Ovary (tissue), 9 donors: Measurements from ENCODE around the gene HDAC11. TPM values are rescaled to one million over a fixed set of nuclear protein-coding genes. Genes with fewer than 3 reads are reported as not detected.

Source experiments
- DNase-seq, 5 donors: peaks; one replicate each; pipeline ENCODE4 v3.0.0-alpha.2; 2019 to 2020
- H3K27ac ChIP-seq, 2 donors: fragments of 200-600 bp; one replicate each; pipeline versions ENCODE4 v1.5.1 to v1.8.0; 2019 to 2022
- H3K27me3 ChIP-seq: fragments of 200-600 bp; one replicate; pipeline ENCODE4 v1.8.0; 2022
- H3K36me3 ChIP-seq: fragments of 200-600 bp; sonication (generic); one replicate; pipeline ENCODE4 v1.5.1; 2019
- H3K4me1 ChIP-seq: one replicate; pipeline ENCODE4 v1.8.1; 2013; ENCODE audit warnings: mild to moderate bottlenecking, moderate library complexity; ENCODE audit not compliant: insufficient read depth
- H3K4me3 ChIP-seq: fragments of 200-600 bp; sonication (generic); one replicate; pipeline ENCODE4 v1.5.1; 2017
- H3K9me3 ChIP-seq, 2 donors: fragments of 200-600 bp in 1 of 2; sonication (generic) in 1 of 2; one replicate each; pipeline versions ENCODE4 v1.5.1 to v1.8.1; 2013 to 2019; ENCODE audit warnings: mild to moderate bottlenecking in 1 of 2, moderate library complexity in 1 of 2
- EP300 ChIP-seq: sonication (generic); formaldehyde crosslinking; IDR thresholded peaks from one replicate; pipeline ENCODE4 v1.6.1; 2017; ENCODE audit warnings: antibody characterized with exemption
- POLR2A ChIP-seq: fragments of 450-650 bp; IDR thresholded peaks from one replicate; pipeline ENCODE4 v1.6.1; 2017; ENCODE audit warnings: antibody characterized with exemption, mild to moderate bottlenecking, moderate library complexity
- WGBS, 3 donors: extraction: QIAGEN DNeasy Blood & Tissue Kit in 1 of 3; methylation state at CpG; one replicate each; pipeline versions ENCODE4 v1.1.5 to v1.1.7; 2013 to 2017; 5-methylcytosine and 5-hydroxymethylcytosine counted together
- intact Hi-C, 4 donors: fragments of 100-400 bp; cut with DNase I; formaldehyde crosslinking; loops; one replicate each; pipeline versions ENCODE4 v1.11.0 to v1.15.1; 2022 to 2023
- polyA plus RNA-seq, 2 donors: library from polyadenylated mRNA; stranded (reverse); fragments of 200-250 nt in 1 of 2; fragments of 350-450 nt in 1 of 2; fragmentation: Illumina TruSeq in 1 of 2; extraction: RNeasy Lipid Tissue Mini Kit (QIAGEN cat#74804) in 1 of 2; gene quantifications; one replicate each; pipeline ENCODE4 v1.2.3, GENCODE V29; 2013 to 2014
- total RNA-seq, 7 donors: library from RNA; depleted of rRNA in 2 of 7; stranded (reverse); fragments of >200 nt in 2 of 7; fragmentation: NEBNext Ultra II Directional in 3 of 7; extraction: Animal tissue kit (Norgen Biotek cat#: 25700) in 3 of 7; gene quantifications; one replicate each; pipeline versions ENCODE4 v1.1.0 to v1.2.4, GENCODE V29; 2016 to 2023
- TF ChIP-seq, protein P1 (sequence below), 3 donors: fragments of 450-650 bp in 2 of 3; fragments of 200-600 bp in 1 of 3; IDR thresholded peaks; one replicate each; pipeline versions ENCODE4 v1.5.1 to v1.8.0; 2016 to 2022; ENCODE audit warnings: antibody characterized with exemption in 3 of 3, mild to moderate bottlenecking in 1 of 3
- donor health status: DM: no; HTN: no; CAD: no; lungs with moderate emphysema.
- donor health status: DM: no; HTN: no; CAD: no.
- donor health status: Bipolar disorder and iron deficiency.
- donor health status: DM: yes; HTN: yes; CAD: no.
- donor health status: DM: no; HTN: no; CAD: no.
- donor health status: DM: yes; HTN: yes; CAD: no.

The HDAC11 gene
- total and polyA plus RNA-seq, 9 donors: 6.4 to 27.1 (median 19.6) TPM

- H3K27ac ChIP-seq: no peak overlapping the region
- no peaks in the 10 kb centered on the region for H3K9me3 ChIP-seq
- no peaks in the 10 kb centered on the region for H3K36me3 ChIP-seq
- no peak for TF ChIP-seq EP300
- TF ChIP-seq, protein P1, sequence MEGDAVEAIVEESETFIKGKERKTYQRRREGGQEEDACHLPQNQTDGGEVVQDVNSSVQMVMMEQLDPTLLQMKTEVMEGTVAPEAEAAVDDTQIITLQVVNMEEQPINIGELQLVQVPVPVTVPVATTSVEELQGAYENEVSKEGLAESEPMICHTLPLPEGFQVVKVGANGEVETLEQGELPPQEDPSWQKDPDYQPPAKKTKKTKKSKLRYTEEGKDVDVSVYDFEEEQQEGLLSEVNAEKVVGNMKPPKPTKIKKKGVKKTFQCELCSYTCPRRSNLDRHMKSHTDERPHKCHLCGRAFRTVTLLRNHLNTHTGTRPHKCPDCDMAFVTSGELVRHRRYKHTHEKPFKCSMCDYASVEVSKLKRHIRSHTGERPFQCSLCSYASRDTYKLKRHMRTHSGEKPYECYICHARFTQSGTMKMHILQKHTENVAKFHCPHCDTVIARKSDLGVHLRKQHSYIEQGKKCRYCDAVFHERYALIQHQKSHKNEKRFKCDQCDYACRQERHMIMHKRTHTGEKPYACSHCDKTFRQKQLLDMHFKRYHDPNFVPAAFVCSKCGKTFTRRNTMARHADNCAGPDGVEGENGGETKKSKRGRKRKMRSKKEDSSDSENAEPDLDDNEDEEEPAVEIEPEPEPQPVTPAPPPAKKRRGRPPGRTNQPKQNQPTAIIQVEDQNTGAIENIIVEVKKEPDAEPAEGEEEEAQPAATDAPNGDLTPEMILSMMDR (IDR thresholded peaks at IDR 0.05): no peak
- TF ChIP-seq POLR2A: no peak
- H3K4me1 ChIP-seq: no peaks in the 10 kb centered on the region
- WGBS, 3 donors: 59 to 64% (median 63%) methylated on average over 10 of the region's 10 CpGs
- intact Hi-C loops: no loop called here
- no peak for DNase-seq
- H3K4me3 ChIP-seq: no peak overlapping the region
- no peaks in the 10 kb centered on the region for H3K27me3 ChIP-seq
These were observed 45.0 kb downstream of the HDAC11 start for GRCh38 chr3:13524979-13525669.

DNA sequence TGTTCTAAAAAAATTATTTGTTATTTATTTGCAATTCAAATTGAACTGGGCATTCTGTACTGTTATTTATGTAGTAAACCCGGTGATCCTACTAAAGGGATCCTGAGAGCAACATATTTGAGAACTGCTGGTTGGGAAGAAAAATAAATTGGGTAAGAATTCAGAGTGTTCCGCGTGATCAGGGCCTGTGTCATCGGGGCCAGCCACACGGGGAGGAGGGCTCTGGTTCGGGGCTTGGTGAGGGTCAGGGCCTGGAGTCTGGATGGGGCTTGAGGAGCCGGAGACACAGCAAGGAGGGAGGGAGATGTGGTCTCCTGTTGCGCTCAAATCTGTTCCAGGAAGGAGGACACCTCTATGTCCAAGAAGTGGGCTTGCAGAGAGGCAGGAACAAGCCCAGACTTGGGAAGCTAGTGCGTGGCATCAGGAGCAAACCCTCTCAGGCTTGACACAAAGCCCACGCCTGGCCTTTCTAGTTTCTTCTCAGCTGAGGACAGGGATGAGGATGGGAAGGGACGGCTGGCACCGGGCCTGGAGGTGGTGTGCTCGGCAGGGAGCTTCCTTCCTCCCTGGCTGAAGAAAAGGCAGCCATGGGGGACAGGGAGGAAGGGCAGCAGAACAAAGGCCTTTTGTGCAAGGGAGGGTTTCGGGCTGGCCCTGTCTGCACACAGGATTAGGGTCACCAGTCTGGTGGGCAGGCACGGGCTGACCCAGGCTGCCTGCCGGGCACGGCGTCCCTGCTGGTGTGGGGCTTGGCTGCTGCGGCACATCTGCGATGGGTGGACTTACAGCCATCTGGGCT lies 45.9 kb downstream of the HDAC11 start:
- no peak overlapping the region for H3K4me3 ChIP-seq
- no peaks in the 10 kb centered on the region for H3K36me3 ChIP-seq
- H3K27ac ChIP-seq: no peak overlapping the region
- H3K9me3 ChIP-seq: no peaks in the 10 kb centered on the region
- intact Hi-C loops: no loop called here
- DNase-seq: no peak
- no peak for TF ChIP-seq POLR2A
- TF ChIP-seq, protein P1 (IDR thresholded peaks at IDR 0.05): no peak
- no peak for TF ChIP-seq EP300
- H3K4me1 ChIP-seq: no peaks in the 10 kb centered on the region
- WGBS, 3 donors: 64 to 68% (median 67%) methylated on average over 20 of the region's 20 CpGs
- H3K27me3 ChIP-seq: no peaks in the 10 kb centered on the region

DNA sequence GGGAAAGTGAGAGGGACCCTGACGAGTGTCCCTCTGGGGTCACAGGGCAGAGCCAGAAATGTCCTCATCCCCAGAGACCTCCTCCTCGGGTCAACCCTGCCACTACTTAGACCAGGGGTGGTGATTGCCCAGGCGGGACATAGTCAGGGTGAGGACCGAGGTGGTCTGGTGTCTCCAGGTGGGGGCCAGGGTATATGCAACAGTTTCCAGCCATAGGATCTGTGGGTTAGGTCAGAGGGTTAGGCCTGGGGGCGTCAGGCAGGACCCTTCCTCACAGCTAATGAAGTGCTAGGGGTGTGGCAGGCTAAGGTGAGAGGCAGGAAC lies 46.5 kb downstream of the HDAC11 start:
- Histone ChIP-seq H3K36me3 (no peaks in the 10 kb centered on the region), H3K4me1 (no peaks in the 10 kb centered on the region), H3K4me3 (no peak overlapping the region), H3K9me3 (no peaks in the 10 kb centered on the region), H3K27me3 (no peaks in the 10 kb centered on the region), H3K27ac (no peak overlapping the region)
- DNase-seq: no peak
- no peak for TF ChIP-seq POLR2A
- TF ChIP-seq EP300: no peak
- TF ChIP-seq, protein P1 (IDR thresholded peaks at IDR 0.05): no peak
- WGBS, 3 donors: 80 to 88% (median 84%) methylated on average over 5 of the region's 5 CpGs
- intact Hi-C loops: no loop called here

GRCh38 chr3:13528217-13528867 lies 48.2 kb downstream of the HDAC11 start:
- H3K4me1 ChIP-seq: no peaks in the 10 kb centered on the region
- DNase-seq: no peak

More at GRCh38 chr3:13528217-13528867, 48.2 kb downstream of the HDAC11 start:
- intact Hi-C loops: no loop called here
- no peaks in the 10 kb centered on the region for H3K27me3 ChIP-seq
- TF ChIP-seq EP300 (no peak), POLR2A (no peak)
- TF ChIP-seq, protein P1 (IDR thresholded peaks at IDR 0.05): no peak
- H3K9me3 ChIP-seq: no peaks in the 10 kb centered on the region
- no peak overlapping the region for H3K4me3 ChIP-seq
- no peak overlapping the region for H3K27ac ChIP-seq
- H3K36me3 ChIP-seq: no peaks in the 10 kb centered on the region
- WGBS, 3 donors: 49 to 55% (median 50%) methylated on average over 11 of the region's 11 CpGs
